Cerebellar cortex (tissue), 1 donor: ENCODE results near the gene STIP1.
A peak's percentile ranks its signal among the peaks of the same experiment; 100 is the strongest.

Experiments
- DNase-seq: peaks from one replicate; pipeline ENCODE4 v3.0.0-alpha.2; 2015; ENCODE audit warnings: low spot score

STIP1 gene

GRCh38 chr11:64198511-64198910 is 12.5 kb downstream of the STIP1 start:
- DNase-seq, result no peak

DNA sequence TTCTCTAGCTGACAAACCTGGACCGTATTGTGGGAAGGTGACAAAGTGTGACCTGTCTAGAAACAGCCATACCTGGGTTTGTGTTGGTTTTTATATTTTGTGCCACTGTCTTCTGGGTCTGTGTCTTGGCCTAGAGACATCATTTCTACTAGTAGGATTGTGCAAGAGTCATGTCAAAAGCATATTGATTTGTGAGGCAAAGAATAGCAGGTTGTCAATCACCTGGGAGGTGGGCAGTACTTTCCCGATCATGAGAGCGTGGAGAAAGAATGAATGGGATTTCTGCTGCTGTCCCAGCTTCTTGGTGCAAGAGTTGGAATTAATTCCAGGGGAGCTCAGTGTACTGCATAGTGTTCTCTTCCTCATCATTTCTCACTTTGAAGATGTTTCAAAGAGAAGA is 15.6 kb downstream of the STIP1 start:
- no peak for DNase-seq

GRCh38 chr11:64202992-64203391 is 17.0 kb downstream of the STIP1 start:
- no peak for DNase-seq

DNA sequence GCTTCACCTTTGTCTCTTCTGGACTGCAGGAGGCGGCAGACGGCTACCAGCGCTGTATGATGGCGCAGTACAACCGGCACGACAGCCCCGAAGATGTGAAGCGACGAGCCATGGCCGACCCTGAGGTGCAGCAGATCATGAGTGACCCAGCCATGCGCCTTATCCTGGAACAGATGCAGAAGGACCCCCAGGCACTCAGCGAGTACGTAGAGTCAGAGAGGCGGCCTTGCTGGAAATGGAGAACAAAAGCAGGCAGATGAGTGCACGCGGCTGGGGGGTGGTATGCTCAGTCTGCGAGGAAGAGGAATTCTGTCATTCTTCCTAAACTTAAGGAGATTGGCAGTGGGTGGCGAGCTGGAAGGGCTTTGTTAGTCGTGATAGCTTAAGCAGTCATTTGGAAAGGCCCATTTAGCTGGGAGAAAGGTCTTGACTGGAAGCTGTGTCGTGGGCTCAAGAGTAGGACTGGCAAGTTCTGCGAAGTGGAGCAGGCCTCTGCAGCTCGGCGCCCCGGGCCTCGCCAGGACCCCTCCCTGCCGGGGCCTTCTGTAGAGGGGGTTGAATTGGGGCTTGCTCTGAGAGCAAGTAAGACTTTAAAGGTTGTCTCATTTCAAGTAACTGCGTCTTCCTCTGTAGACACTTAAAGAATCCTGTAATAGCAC is 17.6 kb downstream of the STIP1 start:
- DNase-seq, result no peak

GRCh38 chr11:64204080-64204440 is 18.1 kb downstream of the STIP1 start:
- DNase-seq, result no peak

DNA sequence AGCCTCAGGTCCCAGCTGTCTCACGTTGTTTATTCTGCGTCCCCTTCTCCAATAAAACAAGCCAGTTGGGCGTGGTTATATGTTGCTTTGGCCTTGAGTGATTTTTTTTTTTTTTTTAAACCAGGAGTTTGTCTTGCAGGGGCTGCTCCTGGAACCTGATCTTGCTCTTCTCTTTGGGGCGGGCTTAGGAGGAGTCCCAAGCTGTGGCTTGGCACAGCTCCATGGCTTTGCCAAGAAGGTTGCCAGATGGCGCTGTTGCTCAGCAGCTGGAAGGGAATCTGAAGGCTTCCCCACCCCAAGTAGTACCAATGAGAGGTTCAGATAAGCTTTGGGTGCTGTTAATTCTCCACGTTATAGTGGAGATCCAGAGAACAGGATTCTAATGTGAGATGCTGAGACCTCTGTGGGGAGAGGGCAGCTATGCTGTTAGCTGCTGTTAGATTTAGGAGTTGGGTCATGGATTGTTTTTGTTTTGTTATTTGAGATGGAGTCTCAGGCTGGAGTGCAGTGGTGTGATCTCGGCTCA is 18.6 kb downstream of the STIP1 start:
- DNase-seq, result peak; percentile 91

DNA sequence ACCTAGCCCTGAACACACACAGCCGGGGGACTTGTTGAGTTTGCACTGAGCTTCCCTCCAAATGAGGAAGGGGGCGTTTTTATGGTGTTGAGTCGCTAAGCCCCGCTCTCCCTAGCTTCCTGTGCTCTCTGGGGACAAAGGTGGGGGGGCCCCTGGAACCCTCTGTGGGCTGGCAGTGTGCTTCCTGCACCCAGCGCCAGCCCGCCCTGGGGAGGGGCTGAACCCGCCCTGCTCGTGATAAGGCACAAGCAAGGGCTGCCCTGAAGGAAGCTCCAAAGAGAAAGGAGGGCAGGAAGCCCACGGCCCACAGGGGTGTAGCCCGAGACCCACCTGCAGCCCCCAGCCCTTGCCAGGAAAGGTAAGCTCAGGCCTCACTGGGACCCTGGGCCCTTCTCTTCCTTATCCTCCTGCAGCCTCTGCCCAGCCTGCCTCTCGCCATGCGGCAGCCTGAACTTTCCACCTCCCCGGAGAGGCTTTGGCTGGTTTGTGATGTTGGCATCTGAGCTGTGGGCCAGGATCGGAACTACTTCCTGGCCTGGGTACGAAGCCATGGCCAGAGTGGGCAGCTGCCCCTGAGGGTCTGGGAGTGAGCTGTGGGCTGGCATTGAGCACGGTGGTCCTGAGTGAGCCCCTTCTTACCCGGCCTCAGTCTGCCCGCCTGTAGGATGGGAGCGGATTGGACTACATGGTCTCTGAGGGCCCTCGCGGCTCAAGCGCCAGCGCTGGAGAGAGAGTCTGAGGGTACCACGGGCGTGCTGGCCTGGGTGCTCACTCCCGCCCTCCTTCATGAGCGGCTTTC is 20.7 kb downstream of the STIP1 start, which contains the start of gene FERMT3:
TSS of gene FERMT3 (plus strand) at position 265 of the 799 bp plus-strand sequence. CDS start 644 bp downstream, outside the sequence.
- no peak for DNase-seq

GRCh38 chr11:64207256-64208085 is 21.5 kb downstream of the STIP1 start:
- no peak for DNase-seq

DNA sequence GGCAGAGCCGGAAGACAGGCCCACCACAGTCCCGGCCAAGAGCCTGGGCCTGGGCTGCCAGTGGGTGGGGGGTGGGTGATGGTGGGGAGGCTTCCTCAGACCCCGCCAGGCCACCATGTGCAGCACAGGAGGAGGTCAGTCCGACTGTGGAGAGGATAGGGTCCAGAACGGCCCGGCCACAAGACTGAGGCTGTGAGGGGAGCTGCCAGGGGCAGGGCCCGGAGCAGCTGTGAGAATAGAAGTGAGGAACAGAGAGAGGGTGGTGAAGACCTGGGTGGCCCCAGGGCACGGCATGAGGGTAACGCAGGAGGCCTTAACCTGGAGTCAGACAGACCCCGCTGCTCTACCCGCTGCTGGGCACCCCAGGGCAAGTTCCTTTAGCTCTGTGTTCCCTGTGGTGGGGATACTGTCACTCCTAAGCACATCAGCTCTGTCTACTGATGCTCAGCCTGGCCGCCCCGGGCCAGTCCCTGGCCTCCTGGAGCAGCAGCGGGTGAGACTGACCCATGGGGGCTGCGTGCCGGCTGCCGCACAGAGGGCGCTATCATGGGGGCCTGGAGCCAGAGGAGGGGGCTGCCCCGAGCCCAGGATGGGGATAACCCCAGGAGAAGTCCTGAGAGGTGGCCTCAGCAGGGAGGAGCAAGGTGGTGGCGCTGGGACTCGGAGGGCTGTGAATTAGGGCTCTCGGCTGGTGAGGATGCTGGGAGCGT is 22.3 kb downstream of the STIP1 start:
- no peak for DNase-seq

DNA sequence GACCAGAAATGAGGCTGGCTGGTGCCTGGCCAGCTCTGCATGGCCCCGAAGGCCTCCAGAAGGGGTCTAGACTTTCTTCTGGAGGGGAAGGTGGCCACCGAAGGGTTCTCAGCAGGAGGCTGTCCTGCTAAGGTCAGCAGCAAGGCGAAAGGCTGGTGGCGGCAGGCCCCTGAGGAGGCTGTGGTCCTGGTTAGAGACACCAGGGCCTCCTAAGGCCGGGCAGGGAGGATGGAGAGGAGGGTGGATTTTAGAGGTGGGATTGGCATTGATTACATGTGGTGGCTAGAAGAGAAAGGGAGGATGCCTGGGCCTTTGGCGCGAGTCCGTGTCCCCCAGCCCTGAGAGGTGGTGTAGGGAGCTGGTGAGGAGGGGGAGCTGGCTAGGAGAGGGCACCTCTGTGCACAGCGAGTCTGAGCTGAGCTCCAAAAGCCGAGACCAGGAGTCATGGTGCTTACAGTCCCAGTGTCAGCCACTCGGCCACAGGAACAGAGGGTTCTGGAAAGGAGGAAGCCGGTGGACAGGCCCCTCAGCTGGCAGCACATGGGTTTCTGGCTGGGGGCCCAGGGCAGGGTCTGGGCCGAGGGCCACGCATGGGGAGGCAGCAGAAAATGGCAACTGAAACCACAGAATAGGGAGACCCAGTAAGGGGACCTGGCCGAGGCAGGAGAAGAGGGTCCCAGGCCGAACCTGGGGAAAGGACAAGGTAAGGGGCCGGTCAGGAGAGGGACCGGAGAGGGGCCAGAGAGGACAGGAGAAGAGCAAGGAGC is 23.0 kb downstream of the STIP1 start:
- no peak for DNase-seq

GRCh38 chr11:64209563-64209843 is 23.5 kb downstream of the STIP1 start:
- DNase-seq, result no peak

GRCh38 chr11:64210301-64211020 is 24.5 kb downstream of the STIP1 start:
- DNase-seq, result peak; percentile 55

GRCh38 chr11:64211181-64211872 is 25.4 kb downstream of the STIP1 start:
- no peak for DNase-seq

DNA sequence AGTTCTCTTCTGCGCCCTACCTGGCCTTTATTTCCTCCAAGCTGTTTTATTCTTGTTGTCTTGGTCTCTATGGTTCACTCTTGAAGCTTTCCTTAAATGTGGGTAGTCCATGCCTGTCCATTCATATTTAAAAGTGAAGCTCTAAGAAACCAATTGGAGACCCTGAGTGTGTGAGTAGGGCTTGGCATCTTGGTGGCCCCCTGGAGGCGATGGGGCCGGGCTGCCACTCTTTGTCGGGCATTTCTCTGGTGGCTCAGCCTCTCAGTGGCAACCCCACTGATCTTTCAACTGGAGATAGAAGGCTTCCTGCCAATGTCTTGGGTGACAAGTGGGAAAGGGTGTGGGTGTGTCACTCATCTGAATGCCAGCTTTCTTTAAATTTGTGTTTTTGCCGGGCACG is 30.9 kb downstream of the STIP1 start:
- DNase-seq, result no peak

GRCh38 chr11:64218628-64219353 is 32.8 kb downstream of the STIP1 start:
- DNase-seq, result no peak

DNA sequence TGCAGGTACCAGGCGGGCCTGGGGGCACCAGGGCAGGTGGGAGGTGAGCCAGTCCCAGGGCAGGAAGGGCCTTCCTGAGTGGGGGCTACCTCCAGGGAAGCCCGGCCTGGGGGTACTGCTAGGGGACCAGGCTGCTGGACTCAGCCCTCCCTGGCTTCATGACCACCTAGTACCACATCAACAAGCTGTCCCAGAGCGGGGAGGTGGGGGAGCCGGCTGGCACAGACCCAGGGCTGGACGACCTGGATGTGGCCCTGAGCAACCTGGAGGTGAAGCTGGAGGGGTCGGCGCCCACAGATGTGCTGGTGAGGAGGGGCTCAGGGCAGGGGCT is 33.3 kb downstream of the STIP1 start:
- no peak for DNase-seq

- DNase-seq, result no peak
Measured at GRCh38 chr11:64219755-64220154, 33.8 kb downstream of the STIP1 start.

GRCh38 chr11:64220271-64220670 is 34.3 kb downstream of the STIP1 start:
- DNase-seq, result no peak

- no peak for DNase-seq
Measured at GRCh38 chr11:64220798-64221197, 34.8 kb downstream of the STIP1 start.

GRCh38 chr11:64222651-64223000 is 36.7 kb downstream of the STIP1 start:
- DNase-seq, result no peak
